ENCODE results near the gene EDEM2. TPM values are rescaled to one million over a fixed set of nuclear protein-coding genes. Genes with fewer than 3 reads are reported as not detected.

The EDEM2 gene
- total and polyA plus RNA-seq, 2 of the 13 experiments (the other 11 are each of a cell fraction or from before 2014, with no cell fraction given) = 33.1 to 46.9 TPM

GRCh38 chr20:35092524-35093266, 54.4 kb downstream of the EDEM2 start, which contains the start of gene TRPC4AP (continued):
- TF ChIP-seq ZNF276 (CRISPR knock-in tag; IDR thresholded peaks at IDR 0.05; ENCODE audit: low read depth) (peak; percentile 93), TOE1 (CRISPR knock-in tag; IDR thresholded peaks at IDR 0.05) (0 out of 2 replicates have a peak, but pooled peaks have one; percentile 76), ZNF530 (CRISPR knock-in tag; IDR thresholded peaks at IDR 0.05; ENCODE audit: low read depth) (peak; percentile 49; the same call in 1 of the 2 replicates), ZNF275 (CRISPR knock-in tag; IDR thresholded peaks at IDR 0.05; ENCODE audit: borderline replicate concordance) (peak; percentile 99; the same call in 1 of the 2 replicates), ARID4A (CRISPR knock-in tag; IDR thresholded peaks at IDR 0.05; ENCODE audit: borderline replicate concordance) (peak; percentile 98), SP2 (CRISPR knock-in tag; IDR thresholded peaks at IDR 0.05) (peak; percentile 65; the same call in 1 of the 2 replicates), ZNF790 (CRISPR knock-in tag; IDR thresholded peaks at IDR 0.05; ENCODE audit: borderline replicate concordance) (no peak; the same call in 1 of the 2 replicates), ZNF513 (CRISPR knock-in tag; conservative IDR thresholded peaks at IDR 0.05) (peak; percentile 71; the same call in 1 of the 2 replicates), ZNF274 (CRISPR knock-in tag; IDR thresholded peaks at IDR 0.05) (peak; percentile 97), TEAD2 (CRISPR knock-in tag; IDR thresholded peaks at IDR 0.05) (peak; percentile 91), SRY (CRISPR knock-in tag; IDR thresholded peaks at IDR 0.05) (no peak; the same call in 1 of the 2 replicates), ZSCAN25 (CRISPR knock-in tag; IDR thresholded peaks at IDR 0.05) (peak; percentile 22; the same call in 1 of the 2 replicates), BRCA1 (CRISPR knock-in tag; IDR thresholded peaks at IDR 0.05) (peak; percentile 25; the same call in 1 of the 2 replicates), POLR2G (IDR thresholded peaks at IDR 0.05; ENCODE audit: low read depth, low read length) (peak; percentile 98), CCAR2 (optimal IDR thresholded peaks at IDR 0.05; ENCODE audit: low read depth, low read length) (peak; percentile 96), ZBTB1 (CRISPR knock-in tag; IDR thresholded peaks at IDR 0.05; ENCODE audit: borderline replicate concordance) (no peak)

All from HepG2 (cell line).